ENCODE results near the gene STKLD1. TPM values are rescaled to one million over a fixed set of nuclear protein-coding genes. Genes with fewer than 3 reads are reported as not detected.

Gene STKLD1
- total RNA-seq, 3 donors from 2014 or later, result 0.59 to 3.9 (median 0.96) TPM

DNA sequence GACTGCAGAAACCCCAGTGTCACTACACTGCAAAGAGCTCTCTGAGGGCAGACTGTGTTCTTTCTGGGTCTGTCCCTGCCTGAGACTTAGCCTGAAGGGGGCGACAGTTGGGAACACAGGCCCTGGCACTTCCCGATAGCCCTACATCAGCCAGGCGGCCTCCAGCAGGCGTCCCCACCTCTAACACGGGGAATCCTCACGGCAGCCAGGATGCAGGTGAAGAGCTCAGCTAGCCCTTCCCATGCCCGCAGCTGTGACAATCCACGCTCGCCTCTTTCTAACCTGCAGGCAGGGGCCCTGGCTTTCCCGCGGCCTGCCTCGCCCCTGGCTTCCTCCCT, 34.1 kb upstream of the STKLD1 start:
- peaks cover 5% of the 10 kb centered on the region for H3K36me3 ChIP-seq
- no peaks in the 10 kb centered on the region for H3K27me3 ChIP-seq
- no peak for DNase-seq (ENCODE audit: low spot score in 2 of 2)
- peaks cover 0 to 9% of the 10 kb centered on the region in 2 donors for H3K4me1 ChIP-seq
- no peaks in the 10 kb centered on the region for H3K9me3 ChIP-seq
- intact Hi-C loops (cut with DNase I; ENCODE audit: low total_unique reads), result no loop called here
- no peak overlapping the region for H3K27ac ChIP-seq
- H3K4me3 ChIP-seq, result no peak overlapping the region
- TF ChIP-seq POLR2A (IDR thresholded peaks at IDR 0.05), result no peak
- no peak for TF ChIP-seq POLR2AphosphoS5 (IDR thresholded peaks at IDR 0.05)

DNA sequence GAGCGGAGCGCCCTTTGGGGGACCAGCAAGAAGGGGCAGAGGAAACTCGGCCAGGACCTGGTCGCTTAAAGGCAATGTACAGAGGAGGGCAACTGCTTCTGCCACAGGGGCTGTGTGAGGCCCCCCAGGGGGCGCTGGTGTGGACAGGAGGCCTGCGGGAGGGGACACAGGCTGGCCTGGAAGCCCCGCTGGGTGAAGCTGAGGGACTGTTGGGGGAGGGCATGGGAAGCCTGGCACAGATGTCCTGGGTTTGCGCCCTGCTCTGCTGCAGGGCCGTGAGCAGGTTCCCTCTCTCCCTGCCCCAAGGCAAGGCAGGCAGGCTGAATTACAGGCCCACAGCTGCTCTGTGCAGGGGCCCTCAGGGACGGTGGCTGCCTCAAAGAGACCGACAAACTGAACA, 33.6 kb upstream of the STKLD1 start:
- H3K4me1 ChIP-seq, result peaks cover 0 to 9% of the 10 kb centered on the region in 2 donors
- H3K4me3 ChIP-seq, result no peak overlapping the region
- peaks cover 5% of the 10 kb centered on the region for H3K36me3 ChIP-seq
- H3K27me3 ChIP-seq, result no peaks in the 10 kb centered on the region
- no peak for TF ChIP-seq POLR2AphosphoS5 (IDR thresholded peaks at IDR 0.05)
- TF ChIP-seq POLR2A (IDR thresholded peaks at IDR 0.05), result no peak
- TF ChIP-seq, protein P1, sequence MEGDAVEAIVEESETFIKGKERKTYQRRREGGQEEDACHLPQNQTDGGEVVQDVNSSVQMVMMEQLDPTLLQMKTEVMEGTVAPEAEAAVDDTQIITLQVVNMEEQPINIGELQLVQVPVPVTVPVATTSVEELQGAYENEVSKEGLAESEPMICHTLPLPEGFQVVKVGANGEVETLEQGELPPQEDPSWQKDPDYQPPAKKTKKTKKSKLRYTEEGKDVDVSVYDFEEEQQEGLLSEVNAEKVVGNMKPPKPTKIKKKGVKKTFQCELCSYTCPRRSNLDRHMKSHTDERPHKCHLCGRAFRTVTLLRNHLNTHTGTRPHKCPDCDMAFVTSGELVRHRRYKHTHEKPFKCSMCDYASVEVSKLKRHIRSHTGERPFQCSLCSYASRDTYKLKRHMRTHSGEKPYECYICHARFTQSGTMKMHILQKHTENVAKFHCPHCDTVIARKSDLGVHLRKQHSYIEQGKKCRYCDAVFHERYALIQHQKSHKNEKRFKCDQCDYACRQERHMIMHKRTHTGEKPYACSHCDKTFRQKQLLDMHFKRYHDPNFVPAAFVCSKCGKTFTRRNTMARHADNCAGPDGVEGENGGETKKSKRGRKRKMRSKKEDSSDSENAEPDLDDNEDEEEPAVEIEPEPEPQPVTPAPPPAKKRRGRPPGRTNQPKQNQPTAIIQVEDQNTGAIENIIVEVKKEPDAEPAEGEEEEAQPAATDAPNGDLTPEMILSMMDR (IDR thresholded peaks at IDR 0.05), result no peak
- H3K9me3 ChIP-seq, result no peaks in the 10 kb centered on the region
- DNase-seq (ENCODE audit: low spot score in 2 of 2), result no peak
- no peak overlapping the region for H3K27ac ChIP-seq
- intact Hi-C loops (cut with DNase I; ENCODE audit: low total_unique reads), result no loop called here

GRCh38 chr9:133344071-133344470, 32.1 kb upstream of the STKLD1 start:
- TF ChIP-seq POLR2A (IDR thresholded peaks at IDR 0.05) (no peak), POLR2AphosphoS5 (IDR thresholded peaks at IDR 0.05) (no peak)
- TF ChIP-seq, protein P1 (IDR thresholded peaks at IDR 0.05), result no peak
- H3K27ac ChIP-seq, result no peak overlapping the region
- H3K4me3 ChIP-seq, result no peak overlapping the region
- no peak for DNase-seq (ENCODE audit: low spot score in 2 of 2)
- peaks cover 5% of the 10 kb centered on the region for H3K36me3 ChIP-seq
- H3K9me3 ChIP-seq, result no peaks in the 10 kb centered on the region
- peaks cover 0 to 11% of the 10 kb centered on the region in 2 donors for H3K4me1 ChIP-seq
- no peaks in the 10 kb centered on the region for H3K27me3 ChIP-seq
- intact Hi-C loops (cut with DNase I; ENCODE audit: low total_unique reads), result no loop called here

DNA sequence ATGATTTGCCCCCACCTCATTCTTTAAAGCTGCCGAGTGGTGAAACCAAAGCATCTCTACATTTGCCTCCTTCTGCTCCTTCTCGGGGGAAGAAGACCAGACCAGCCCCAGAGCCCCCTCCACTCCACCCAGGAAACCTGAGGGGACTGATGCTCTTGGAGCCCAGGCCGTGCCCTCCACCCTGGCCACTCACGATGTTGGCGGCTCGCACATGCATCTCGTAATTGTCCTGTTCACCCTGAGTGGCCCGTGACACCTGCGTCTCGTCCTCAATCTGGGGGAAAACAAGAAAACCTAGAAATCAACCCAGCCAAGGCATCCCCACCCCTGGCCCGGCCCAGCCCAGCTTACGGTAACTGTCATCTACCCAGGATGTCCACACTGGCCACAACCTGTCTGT, 31.2 kb upstream of the STKLD1 start:
- Histone ChIP-seq H3K9me3 (no peaks in the 10 kb centered on the region), H3K36me3 (peaks cover 5% of the 10 kb centered on the region), H3K4me1 (peaks cover 0 to 18% of the 10 kb centered on the region in 2 donors), H3K4me3 (no peak overlapping the region), H3K27me3 (no peaks in the 10 kb centered on the region), H3K27ac (no peak overlapping the region)
- intact Hi-C loops (cut with DNase I; ENCODE audit: low total_unique reads), result no loop called here
- TF ChIP-seq POLR2AphosphoS5 (IDR thresholded peaks at IDR 0.05) (no peak), POLR2A (IDR thresholded peaks at IDR 0.05) (no peak)
- TF ChIP-seq, protein P1 (IDR thresholded peaks at IDR 0.05), result no peak
- no peak for DNase-seq (ENCODE audit: low spot score in 2 of 2)

- Histone ChIP-seq H3K27ac (no peak overlapping the region), H3K4me1 (peaks cover 0 to 18% of the 10 kb centered on the region in 2 donors), H3K4me3 (no peak overlapping the region), H3K27me3 (no peaks in the 10 kb centered on the region), H3K36me3 (peaks cover 8% of the 10 kb centered on the region), H3K9me3 (no peaks in the 10 kb centered on the region)
- no peak for DNase-seq (ENCODE audit: low spot score in 2 of 2)
- TF ChIP-seq, protein P1 (IDR thresholded peaks at IDR 0.05), result no peak
- TF ChIP-seq POLR2A (IDR thresholded peaks at IDR 0.05) (no peak), POLR2AphosphoS5 (IDR thresholded peaks at IDR 0.05) (no peak)
- intact Hi-C loops (cut with DNase I; ENCODE audit: low total_unique reads), result no loop called here
These were observed 30.6 kb upstream of the STKLD1 start for GRCh38 chr9:133345596-133345995.

Measured in breast epithelium (tissue), 4 donors.